ENCODE data around the gene SLC12A5.

DNA sequence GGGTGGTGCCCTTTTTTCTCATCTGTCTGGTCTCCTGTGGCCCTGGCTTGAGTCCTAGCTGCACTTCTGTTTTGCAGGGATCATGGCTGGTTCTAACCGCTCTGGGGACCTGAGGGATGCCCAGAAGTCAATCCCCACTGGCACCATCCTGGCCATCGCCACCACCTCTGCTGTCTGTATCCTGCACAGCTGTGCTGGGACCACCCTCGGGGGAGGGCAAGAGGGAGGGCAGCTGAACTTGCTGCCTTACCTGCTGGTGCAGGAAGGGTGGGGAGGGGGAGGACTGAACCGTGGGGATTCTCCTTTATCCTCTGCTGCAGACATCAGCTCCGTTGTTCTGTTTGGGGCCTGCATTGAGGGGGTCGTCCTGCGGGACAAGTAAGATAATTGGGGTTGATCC, 14.5 kb downstream of the SLC12A5 start:
- TF ChIP-seq POLR2A (IDR thresholded peaks at IDR 0.05): no peak
- TF ChIP-seq, protein P1, sequence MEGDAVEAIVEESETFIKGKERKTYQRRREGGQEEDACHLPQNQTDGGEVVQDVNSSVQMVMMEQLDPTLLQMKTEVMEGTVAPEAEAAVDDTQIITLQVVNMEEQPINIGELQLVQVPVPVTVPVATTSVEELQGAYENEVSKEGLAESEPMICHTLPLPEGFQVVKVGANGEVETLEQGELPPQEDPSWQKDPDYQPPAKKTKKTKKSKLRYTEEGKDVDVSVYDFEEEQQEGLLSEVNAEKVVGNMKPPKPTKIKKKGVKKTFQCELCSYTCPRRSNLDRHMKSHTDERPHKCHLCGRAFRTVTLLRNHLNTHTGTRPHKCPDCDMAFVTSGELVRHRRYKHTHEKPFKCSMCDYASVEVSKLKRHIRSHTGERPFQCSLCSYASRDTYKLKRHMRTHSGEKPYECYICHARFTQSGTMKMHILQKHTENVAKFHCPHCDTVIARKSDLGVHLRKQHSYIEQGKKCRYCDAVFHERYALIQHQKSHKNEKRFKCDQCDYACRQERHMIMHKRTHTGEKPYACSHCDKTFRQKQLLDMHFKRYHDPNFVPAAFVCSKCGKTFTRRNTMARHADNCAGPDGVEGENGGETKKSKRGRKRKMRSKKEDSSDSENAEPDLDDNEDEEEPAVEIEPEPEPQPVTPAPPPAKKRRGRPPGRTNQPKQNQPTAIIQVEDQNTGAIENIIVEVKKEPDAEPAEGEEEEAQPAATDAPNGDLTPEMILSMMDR (IDR thresholded peaks at IDR 0.05): no peak
